K562 (cell line): ENCODE measurements around the gene AQP11. TPM values are rescaled to one million over a fixed set of nuclear protein-coding genes. Genes with fewer than 3 reads are reported as not detected.
"Not testable (repeated sequence)": the region's sequence is repeated elsewhere in the genome, so short reads cannot be mapped to it uniquely, and the experiment has no call there.

Experiments
- ATAC-seq: fragments of 200-7000 bp; cut with Tn5 transposase; 3 replicates; pipeline ENCODE4 v1.9.1; 2020; ENCODE audit warnings: moderate library complexity
- BruUV-seq: library from RNA; stranded (reverse); fragments of 400-500 nt; replicated peaks from 2 replicates; lab custom pipeline; 2021; lab: Mats Ljungman, UMichigan
- CTCF ChIA-PET: fragments of 300-600 bp; formaldehyde crosslinking; extraction: SDS; loops from one replicate; lab custom pipeline; 2021; ENCODE audit warnings: low intra/inter-chr PET ratio; lab: Yijun Ruan, JAX
- POLR2A ChIA-PET: fragments of 300-600, 350-650 bp; sonication (Branson Sonifier 250); formaldehyde crosslinking; extraction: SDS; loops from one replicate; lab custom pipeline; 2021; ENCODE audit warnings: antibody characterized with exemption, inconsistent platforms; lab: Yijun Ruan, JAX
- DNase-seq, 4 experiments: peaks; one replicate each; pipeline versions ENCODE4 v3.0.0 to v3.0.0-alpha.2; 2011 to 2018; ENCODE audit warnings: low spot score in 3 of 4, mixed read lengths in 3 of 4; ENCODE audit errors: extremely low read depth in 1 of 4
- FAIRE-seq: peaks from 2 replicates; lab custom pipeline; 2011; peaks lifted over from hg19 to GRCh38; lab: Jason Lieb, UNC
- H2AFZ ChIP-seq: 2 replicates; pipeline ENCODE4 v1.6.0; 2011; ENCODE audit warnings: low read depth, low read length, control low read depth, inconsistent platforms
- H3K27ac ChIP-seq: fragments of 200-600 bp; 3 replicates; pipeline ENCODE4 v1.8.0; 2011; ENCODE audit warnings: low read depth, mild to moderate bottlenecking, control low read depth, inconsistent platforms, low read length, moderate library complexity, mixed read lengths; ENCODE audit errors: extremely low read depth
- H3K27me3 ChIP-seq, 2 experiments: fragments of 300-600 bp in 1 of 2; 2 replicates in 1 of 2; 3 replicates in 1 of 2; pipeline versions ENCODE4 v1.6.0 to v1.8.0; 2011; ENCODE audit warnings: inconsistent platforms in 2 of 2, low read length in 2 of 2, mild to moderate bottlenecking in 1 of 2, mixed read lengths in 1 of 2, moderate library complexity in 1 of 2; ENCODE audit not compliant: control insufficient read depth in 2 of 2, insufficient read depth in 2 of 2
- H3K36me3 ChIP-seq: fragments of 300-600 bp; 3 replicates; pipeline ENCODE4 v1.8.0; 2011; ENCODE audit warnings: mild to moderate bottlenecking, low read length, inconsistent platforms; ENCODE audit not compliant: control insufficient read depth, insufficient read depth
- H3K4me1 ChIP-seq, 2 experiments: fragments of 200-600 bp in 1 of 2; replicated peaks in 1 of 2; 2 replicates in 1 of 2; 3 replicates in 1 of 2; pipeline versions ENCODE4 v1.5.1 to v1.8.0; 2011; ENCODE audit warnings: inconsistent platforms in 2 of 2, low read length in 2 of 2, mild to moderate bottlenecking in 1 of 2, mixed read lengths in 1 of 2, moderate library complexity in 1 of 2; ENCODE audit not compliant: control insufficient read depth in 2 of 2, insufficient read depth in 2 of 2
- H3K4me2 ChIP-seq: 2 replicates; pipeline ENCODE4 v1.6.1; 2011; ENCODE audit warnings: low read length, control low read depth, inconsistent platforms, mixed read lengths; ENCODE audit not compliant: insufficient read depth
- H3K4me3 ChIP-seq: fragments of 200-600 bp; sonication (generic), shearing (Covaris generic); 2 replicates; pipeline ENCODE4 v1.5.1; 2016; ENCODE audit warnings: control low read depth, inconsistent platforms
- H3K79me2 ChIP-seq: fragments of 200-600 bp; 3 replicates; pipeline ENCODE4 v1.8.0; 2011; ENCODE audit warnings: low read length, inconsistent platforms; ENCODE audit not compliant: control insufficient read depth, insufficient read depth
- H3K9ac ChIP-seq, 2 experiments: 2 replicates each; pipeline versions ENCODE4 v1.6.0 to v1.6.1; 2011; ENCODE audit warnings: low read depth in 2 of 2, low read length in 2 of 2, control low read depth in 1 of 2, inconsistent platforms in 1 of 2, mild to moderate bottlenecking in 1 of 2, mixed read lengths in 1 of 2; ENCODE audit not compliant: insufficient read depth in 1 of 2
- H3K9me1 ChIP-seq: one replicate; pipeline ENCODE4 v1.6.0; 2011; ENCODE audit warnings: inconsistent platforms, mild to moderate bottlenecking, low read length, moderate library complexity; ENCODE audit not compliant: control insufficient read depth, insufficient read depth
- H3K9me3 ChIP-seq: replicated peaks from 2 replicates; pipeline ENCODE4 v1.5.1; 2011; ENCODE audit warnings: low read depth, low read length, inconsistent platforms; ENCODE audit not compliant: control insufficient read depth, insufficient read depth
- H4K20me1 ChIP-seq: replicated peaks from 2 replicates; pipeline ENCODE4 v1.6.1; 2011; ENCODE audit warnings: low read length, inconsistent platforms, mixed read lengths; ENCODE audit not compliant: control insufficient read depth, insufficient read depth
- HLTF ChIP-seq: fragments of 450-650 bp; IDR thresholded peaks from 2 replicates; pipeline ENCODE4 v1.6.1; 2016
- HMGN3 ChIP-seq: IDR thresholded peaks from 2 replicates; pipeline ENCODE4 v1.6.1; 2011; ENCODE audit warnings: borderline replicate concordance, low read depth, mild to moderate bottlenecking, mixed read lengths, low read length; ENCODE audit not compliant: insufficient read length; ENCODE audit errors: extremely low read depth
- MEF2A ChIP-seq: IDR thresholded peaks from 2 replicates; pipeline ENCODE4 v1.6.1; 2011; ENCODE audit warnings: low read depth, mild to moderate bottlenecking, low read length, moderate library complexity; ENCODE audit not compliant: control insufficient read depth
- MYNN ChIP-seq, 2 experiments: sonication (generic); formaldehyde crosslinking in 1 of 2; IDR thresholded peaks; 2 replicates each; pipeline versions ENCODE4 v1.5.0 to v1.6.1; 2016 to 2020; ENCODE audit warnings: antibody characterized with exemption in 1 of 2, missing genetic modification reagents in 1 of 2
- OTX1 ChIP-seq: fragments of 450-650 bp; formaldehyde crosslinking; IDR thresholded peaks from 2 replicates; pipeline ENCODE4 v1.4.0; 2022; ENCODE audit warnings: mild to moderate bottlenecking
- PCBP1 ChIP-seq: fragments of 200-400 bp; formaldehyde crosslinking; IDR thresholded peaks from 2 replicates; pipeline ENCODE4 v1.6.1; 2018; ENCODE audit warnings: mild to moderate bottlenecking, low read depth, low read length; ENCODE audit not compliant: poor library complexity, severe bottlenecking
- SMAD4 ChIP-seq: fragments of 250-450 bp; sonication (Bioruptor Pico); conservative IDR thresholded peaks from 2 replicates; pipeline ENCODE4 v1.8.0; 2021; ENCODE audit warnings: inconsistent platforms, mild to moderate bottlenecking, moderate library complexity
- SRSF9 ChIP-seq: fragments of 200-400 bp; formaldehyde crosslinking; IDR thresholded peaks from 2 replicates; pipeline ENCODE4 v1.6.1; 2017; ENCODE audit warnings: low read depth, low read length, borderline replicate concordance
- ZNF583 ChIP-seq: fragments of 250-450 bp; sonication (Bioruptor Pico); IDR thresholded peaks from 2 replicates; pipeline ENCODE4 v1.4.0; 2020
- WGBS: fragments of 100-300 bp; shearing (Covaris generic); methylation state at CpG from one replicate; pipeline ENCODE4 v1.1.6; 2016; ENCODE audit warnings: low coverage, mixed read lengths; ENCODE audit not compliant: insufficient coverage; ENCODE audit errors: missing lambda C conversion rate; 5-methylcytosine and 5-hydroxymethylcytosine counted together
- in situ Hi-C: fragments of 300-500 bp; cut with MboI; formaldehyde crosslinking; loops from 4 replicates; pipeline ENCODE4 v1.15.0; 2018; ENCODE audit warnings: inconsistent platforms, mixed read lengths
- intact Hi-C: fragments of 100-400 bp; cut with micrococcal nuclease; formaldehyde crosslinking; loops from 2 replicates; pipeline ENCODE4 v1.14.2; 2022
- polyA plus RNA-seq, 8 experiments: library from polyadenylated mRNA; depleted of rRNA in 4 of 8; stranded (reverse) in 5 of 8; unstranded in 3 of 8; fragments of >200 nt; fragmentation: Nextera tagmentation in 2 of 8; fragmentation: Illumina TruSeq in 1 of 8; extraction: Ambion mirVana in 2 of 8; extraction: Trizol in 1 of 8; gene quantifications; 2 replicates each; pipeline versions ENCODE4 v1.2.1 to v1.2.3, GENCODE V29; 2011 to 2014; ENCODE audit warnings: inconsistent platforms in 1 of 8, missing spikeins in 1 of 8
- total RNA-seq, 7 experiments: library from RNA; depleted of rRNA in 6 of 7; stranded (reverse); fragments of >200 nt in 6 of 7; fragmentation: Illumina TruSeq in 2 of 7; extraction: Trizol in 2 of 7; gene quantifications; 2 replicates each; pipeline versions ENCODE4 v1.2.1 to v1.2.3, GENCODE V29; 2011 to 2021; ENCODE audit warnings: low replicate concordance in 1 of 7

Gene AQP11
- total and polyA plus RNA-seq, 9 of the 15 experiments (the other 6 are each of a cell fraction or from before 2014, with no cell fraction given), result 0.09 to 1.0 (median 0.36) TPM

- H3K4me3 ChIP-seq, result no peak overlapping the region
- H3K9me3 ChIP-seq, result no peaks in the 10 kb centered on the region; the same call in 1 of the 2 replicates
- POLR2A ChIA-PET, result interaction anchor here (0.7 to 1.0 kb wide), 4 partner anchors 9 to 387 kb away, joined by 3 to 4 read pairs (median 3); no protein-coding TSS in a partner anchor
- no peak for TF ChIP-seq SMAD4 (CRISPR knock-in tag)
- no peak for TF ChIP-seq MEF2A
- no peak for TF ChIP-seq PCBP1
- no peak for TF ChIP-seq ZNF583 (CRISPR knock-in tag)
- TF ChIP-seq HMGN3, result no peak
- TF ChIP-seq HLTF, result no peak
- TF ChIP-seq SRSF9, result no peak
- TF ChIP-seq OTX1 (CRISPR knock-in tag), result no peak
- TF ChIP-seq MYNN (IDR thresholded peaks at IDR 0.05), result no peak
- TF ChIP-seq MYNN (CRISPR knock-in tag; IDR thresholded peaks at IDR 0.05), result no peak
- no TSS peak for BruUV-seq
- 4% methylated on average over 6 of the region's 6 CpGs for WGBS
- no peak overlapping the region for H3K27ac ChIP-seq
- ATAC-seq (no peak), FAIRE-seq (no peak), DNase-seq (no peak)
- H3K4me2 ChIP-seq, result no peak overlapping the region
- H4K20me1 ChIP-seq, result no peaks in the 10 kb centered on the region
- CTCF ChIA-PET, result interaction anchor here (1.1 to 3.1 kb wide), 6 partner anchors 71 to 421 kb away, joined by 3 to 15 read pairs (median 6); partner anchors contain the start of gene MYO7A
- H3K9ac ChIP-seq, result no peak overlapping the region
- no peaks in the 10 kb centered on the region for H3K4me1 ChIP-seq
- intact Hi-C loops (loop anchor here (1.0 to 5.0 kb wide), 3 partner anchors 76 to 421 kb away; partner anchors contain the start of gene PAK1), in situ Hi-C loops (loop anchor here (10.0 kb wide), 1 partner anchor 354 kb away; no protein-coding TSS in a partner anchor)
- no peaks in the 10 kb centered on the region; a peak in 1 of 5 replicates for H3K27me3 ChIP-seq
- 0 out of 2 replicates have a peak overlapping the region, but pooled peaks have one; percentile 33 for H2AFZ ChIP-seq
- H3K9me1 ChIP-seq, result no peaks in the 10 kb centered on the region
- H3K36me3 ChIP-seq, result no peaks in the 10 kb centered on the region
- H3K79me2 ChIP-seq, result no peaks in the 10 kb centered on the region
These were observed 41.0 kb upstream of the AQP11 start for GRCh38 chr11:77548552-77549445.

DNA sequence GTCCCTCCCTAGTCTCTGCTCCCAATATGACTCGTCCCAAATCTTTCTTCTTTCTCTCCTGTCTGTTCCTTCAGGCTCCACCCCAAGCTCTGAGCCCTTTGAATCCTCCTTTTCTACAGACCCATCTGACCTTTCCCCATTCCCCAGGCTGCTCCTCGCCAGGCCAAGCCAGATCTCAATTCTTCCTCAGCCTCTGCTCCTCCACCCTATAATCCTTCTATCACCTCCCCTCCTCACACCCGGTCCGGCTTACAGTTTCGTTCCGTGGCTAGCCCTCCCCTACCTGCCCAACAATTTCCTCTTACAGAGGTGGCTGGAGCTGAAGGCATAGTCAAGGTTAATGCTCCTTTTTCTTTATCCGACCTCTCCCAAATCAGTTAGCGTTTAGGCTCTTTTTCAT is 38.3 kb upstream of the AQP11 start:
- H3K9ac ChIP-seq, H3K79me2 ChIP-seq, POLR2A ChIA-PET, H4K20me1 ChIP-seq, H3K36me3 ChIP-seq, H3K4me3 ChIP-seq, intact Hi-C loops, H3K4me2 ChIP-seq, H3K27me3 ChIP-seq, in situ Hi-C loops, H3K9me3 ChIP-seq, H3K27ac ChIP-seq, H2AFZ ChIP-seq, H3K9me1 ChIP-seq, CTCF ChIA-PET, BruUV-seq, FAIRE-seq, DNase-seq, ATAC-seq, H3K4me1 ChIP-seq: not testable (repeated sequence)
- 0% methylated on average over 7 of the region's 8 CpGs for WGBS
